HG02571 (cell line): Measurements from ENCODE around the gene CHAF1B.

Experiments
- ATAC-seq: cut with Tn5 transposase; IDR thresholded peaks from one replicate; pipeline ENCODE4 v1.9.1; 2021; ENCODE audit warnings: mild to moderate bottlenecking, moderate library complexity; ENCODE audit not compliant: unreplicated experiment

CHAF1B gene

GRCh38 chr21:36461277-36461917 lies 76.2 kb downstream of the CHAF1B start:
- ATAC-seq, result no peak

GRCh38 chr21:36461918-36462486 lies 76.8 kb downstream of the CHAF1B start:
- ATAC-seq, result no peak

- ATAC-seq, result no peak
These were observed 78.0 kb downstream of the CHAF1B start for GRCh38 chr21:36463204-36463603.

GRCh38 chr21:36463991-36464390 lies 78.8 kb downstream of the CHAF1B start:
- ATAC-seq, result no peak

- ATAC-seq, result no peak
These were observed 79.4 kb downstream of the CHAF1B start for GRCh38 chr21:36464590-36464989.

GRCh38 chr21:36465478-36465877 lies 80.3 kb downstream of the CHAF1B start:
- ATAC-seq, result no peak

- no peak for ATAC-seq
These were observed 80.9 kb downstream of the CHAF1B start for GRCh38 chr21:36466061-36466511.
